Measurements from ENCODE around the gene EPB41L2. TPM values are rescaled to one million over a fixed set of nuclear protein-coding genes. Genes with fewer than 3 reads are reported as not detected.
"Not testable (repeated sequence)": the region's sequence is repeated elsewhere in the genome, so short reads cannot be mapped to it uniquely, and the experiment has no call there.

The EPB41L2 gene
- total RNA-seq, 1 donor from 2014 or later, result 136 TPM

DNA sequence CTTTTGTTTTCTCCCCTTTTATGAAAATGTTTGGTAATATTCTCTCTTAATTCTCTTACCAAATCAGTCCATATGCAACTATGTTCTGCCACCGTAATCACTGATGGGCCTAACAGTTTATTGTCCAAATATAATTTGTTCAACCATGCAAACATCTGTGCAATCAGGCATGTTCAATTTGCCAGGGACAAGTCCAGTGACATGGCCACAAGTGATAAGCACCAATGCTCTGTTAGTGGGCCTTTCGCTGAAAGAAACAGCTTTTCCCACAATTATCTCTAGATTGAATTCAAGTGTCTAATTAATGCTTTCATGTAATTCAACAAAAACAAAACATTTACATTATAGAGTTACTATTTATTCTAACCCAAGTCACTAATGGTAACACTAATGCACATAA is 53.3 kb downstream of the EPB41L2 start:
- H3K27ac ChIP-seq (ENCODE audit: low read depth, low read length), result no peak overlapping the region
- peaks cover 46% of the 10 kb centered on the region for H3K79me2 ChIP-seq (ENCODE audit: insufficient read depth, low read length)
- H3K4me3 Mint-ChIP-seq (ENCODE audit: unreplicated experiment), result no peak overlapping the region

DNA sequence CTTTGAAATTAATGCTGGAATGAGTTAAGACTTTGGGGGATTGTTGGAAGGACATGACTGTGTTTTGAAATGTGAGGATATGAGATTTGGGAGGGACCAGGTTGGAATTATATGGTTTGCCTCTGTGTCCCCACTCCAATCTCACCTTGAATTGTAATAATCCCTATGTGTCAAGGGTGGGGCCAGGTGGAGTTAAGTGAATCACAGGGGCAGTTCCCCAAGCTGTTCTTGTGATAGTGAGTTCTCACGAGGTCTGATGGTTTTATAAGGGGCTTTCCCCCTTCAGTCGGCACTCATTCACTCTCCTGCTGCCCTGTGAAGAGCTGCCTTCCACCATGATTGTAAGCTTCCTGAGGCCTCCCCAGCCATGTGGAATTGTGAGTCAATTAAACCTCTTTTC is 54.1 kb downstream of the EPB41L2 start:
- H3K4me3 ChIP-seq (ENCODE audit: insufficient read depth, low read depth, low read length), result not testable (repeated sequence)
- peaks cover 21% of the 10 kb centered on the region for H3K36me3 Mint-ChIP-seq (ENCODE audit: low read depth, unreplicated experiment)
- peaks cover 49% of the 10 kb centered on the region for H3K79me2 ChIP-seq (ENCODE audit: insufficient read depth, low read length)

More for the DNA sequence above, 53.3 kb downstream of the EPB41L2 start:
- no peak overlapping the region for H2AFZ ChIP-seq (ENCODE audit: low read depth, low read length)
- peaks cover 19% of the 10 kb centered on the region for H3K9me3 Mint-ChIP-seq (ENCODE audit: unreplicated experiment)
- peaks cover 21% of the 10 kb centered on the region for H3K36me3 Mint-ChIP-seq (ENCODE audit: low read depth, unreplicated experiment)
- DNase-seq (ENCODE audit: low read depth) (no peak), FAIRE-seq (no peak)
- H3K4me3 ChIP-seq (ENCODE audit: insufficient read depth, low read depth, low read length), result no peak overlapping the region
- TF ChIP-seq, protein P1, sequence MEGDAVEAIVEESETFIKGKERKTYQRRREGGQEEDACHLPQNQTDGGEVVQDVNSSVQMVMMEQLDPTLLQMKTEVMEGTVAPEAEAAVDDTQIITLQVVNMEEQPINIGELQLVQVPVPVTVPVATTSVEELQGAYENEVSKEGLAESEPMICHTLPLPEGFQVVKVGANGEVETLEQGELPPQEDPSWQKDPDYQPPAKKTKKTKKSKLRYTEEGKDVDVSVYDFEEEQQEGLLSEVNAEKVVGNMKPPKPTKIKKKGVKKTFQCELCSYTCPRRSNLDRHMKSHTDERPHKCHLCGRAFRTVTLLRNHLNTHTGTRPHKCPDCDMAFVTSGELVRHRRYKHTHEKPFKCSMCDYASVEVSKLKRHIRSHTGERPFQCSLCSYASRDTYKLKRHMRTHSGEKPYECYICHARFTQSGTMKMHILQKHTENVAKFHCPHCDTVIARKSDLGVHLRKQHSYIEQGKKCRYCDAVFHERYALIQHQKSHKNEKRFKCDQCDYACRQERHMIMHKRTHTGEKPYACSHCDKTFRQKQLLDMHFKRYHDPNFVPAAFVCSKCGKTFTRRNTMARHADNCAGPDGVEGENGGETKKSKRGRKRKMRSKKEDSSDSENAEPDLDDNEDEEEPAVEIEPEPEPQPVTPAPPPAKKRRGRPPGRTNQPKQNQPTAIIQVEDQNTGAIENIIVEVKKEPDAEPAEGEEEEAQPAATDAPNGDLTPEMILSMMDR (IDR thresholded peaks at IDR 0.05; ENCODE audit: insufficient read depth, low read depth, low read length), result no peak
- no peak for TF ChIP-seq EZH2 (IDR thresholded peaks at IDR 0.05; ENCODE audit: insufficient read depth, low read length)
- peaks cover 18% of the 10 kb centered on the region for H3K4me1 Mint-ChIP-seq (ENCODE audit: low read depth, unreplicated experiment)
- H3K4me1 ChIP-seq (ENCODE audit: insufficient read depth, low read length), result peaks cover 10% of the 10 kb centered on the region
- H3K27me3 ChIP-seq (ENCODE audit: insufficient read depth, low read length), result no peaks in the 10 kb centered on the region
- no peak overlapping the region for H3K4me2 ChIP-seq (ENCODE audit: low read length)
- H3K36me3 ChIP-seq (ENCODE audit: insufficient read depth, low read length), result no peaks in the 10 kb centered on the region
- H3K9me3 ChIP-seq (ENCODE audit: insufficient read depth, low read depth, low read length), result peaks cover 11% of the 10 kb centered on the region
- no peak overlapping the region for H3K27ac Mint-ChIP-seq (ENCODE audit: unreplicated experiment)
- peaks cover 8% of the 10 kb centered on the region for H4K20me1 ChIP-seq (ENCODE audit: insufficient read depth, low read length)
- H3K27me3 Mint-ChIP-seq (ENCODE audit: low read depth, unreplicated experiment), result no peaks in the 10 kb centered on the region
- no peak overlapping the region for H3K9ac ChIP-seq (ENCODE audit: low read length)

DNA sequence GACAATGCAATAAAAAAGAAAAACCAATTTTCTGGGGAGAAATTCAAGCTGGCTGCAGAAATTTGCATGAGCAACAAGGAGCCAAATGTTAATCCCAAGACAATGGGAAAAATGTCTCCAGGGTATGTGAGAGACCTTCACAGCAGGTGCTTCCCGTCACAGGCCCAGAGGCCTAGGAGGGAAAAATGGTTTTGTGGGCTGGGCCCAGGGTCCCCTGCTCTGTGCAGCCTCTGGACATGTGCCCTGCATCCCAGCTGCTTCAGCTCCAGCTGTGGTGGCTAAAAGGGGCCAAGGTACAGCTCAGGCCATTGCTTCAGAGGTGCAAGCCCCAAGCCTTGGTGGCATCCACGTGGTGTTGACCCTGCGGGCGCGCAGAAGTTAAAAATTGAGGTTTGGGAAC is 55.1 kb downstream of the EPB41L2 start:
- H3K27me3 ChIP-seq (ENCODE audit: insufficient read depth, low read length); H3K9ac ChIP-seq (ENCODE audit: low read length); H3K4me3 ChIP-seq (ENCODE audit: insufficient read depth, low read depth, low read length); H3K4me2 ChIP-seq (ENCODE audit: low read length); H3K27ac ChIP-seq (ENCODE audit: low read depth, low read length); H3K27ac Mint-ChIP-seq (ENCODE audit: unreplicated experiment); H3K4me1 ChIP-seq (ENCODE audit: insufficient read depth, low read length); H3K4me3 Mint-ChIP-seq (ENCODE audit: unreplicated experiment); H3K36me3 ChIP-seq (ENCODE audit: insufficient read depth, low read length); H2AFZ ChIP-seq (ENCODE audit: low read depth, low read length); DNase-seq (ENCODE audit: low read depth); H3K27me3 Mint-ChIP-seq (ENCODE audit: low read depth, unreplicated experiment); FAIRE-seq: not testable (repeated sequence)
- Histone ChIP-seq H4K20me1 (ENCODE audit: insufficient read depth, low read length) (peaks cover 16% of the 10 kb centered on the region), H3K79me2 (ENCODE audit: insufficient read depth, low read length) (peaks cover 52% of the 10 kb centered on the region), H3K9me3 (ENCODE audit: insufficient read depth, low read depth, low read length) (peaks cover 11% of the 10 kb centered on the region)
- H3K4me1 Mint-ChIP-seq (ENCODE audit: low read depth, unreplicated experiment), result peaks cover 19% of the 10 kb centered on the region
- peaks cover 19% of the 10 kb centered on the region for H3K9me3 Mint-ChIP-seq (ENCODE audit: unreplicated experiment)
- H3K36me3 Mint-ChIP-seq (ENCODE audit: low read depth, unreplicated experiment), result peaks cover 21% of the 10 kb centered on the region

More for the DNA sequence above, 54.1 kb downstream of the EPB41L2 start:
- H3K9me3 ChIP-seq (ENCODE audit: insufficient read depth, low read depth, low read length), result peaks cover 11% of the 10 kb centered on the region
- H3K4me3 Mint-ChIP-seq (ENCODE audit: unreplicated experiment); H3K9ac ChIP-seq (ENCODE audit: low read length); H3K27me3 ChIP-seq (ENCODE audit: insufficient read depth, low read length); H2AFZ ChIP-seq (ENCODE audit: low read depth, low read length); FAIRE-seq; H3K36me3 ChIP-seq (ENCODE audit: insufficient read depth, low read length); H3K4me2 ChIP-seq (ENCODE audit: low read length); H3K27ac Mint-ChIP-seq (ENCODE audit: unreplicated experiment); H3K27ac ChIP-seq (ENCODE audit: low read depth, low read length); H3K27me3 Mint-ChIP-seq (ENCODE audit: low read depth, unreplicated experiment); DNase-seq (ENCODE audit: low read depth); H3K4me1 ChIP-seq (ENCODE audit: insufficient read depth, low read length): not testable (repeated sequence)
- peaks cover 19% of the 10 kb centered on the region for H3K9me3 Mint-ChIP-seq (ENCODE audit: unreplicated experiment)
- peaks cover 18% of the 10 kb centered on the region for H3K4me1 Mint-ChIP-seq (ENCODE audit: low read depth, unreplicated experiment)
- peaks cover 13% of the 10 kb centered on the region for H4K20me1 ChIP-seq (ENCODE audit: insufficient read depth, low read length)
